SU-DHL-6 (cell line): ENCODE results near the gene GPX5.
"Not testable (repeated sequence)": the region's sequence is repeated elsewhere in the genome, so short reads cannot be mapped to it uniquely, and the experiment has no call there.

Source experiments
- H2AFZ ChIP-seq: fragments of 200-600 bp; sonication (generic); 2 replicates; pipeline ENCODE4 v1.6.1; 2014; ENCODE audit warnings: low read depth, mild to moderate bottlenecking, moderate library complexity, mixed read lengths, antibody characterized with exemption, low read length; ENCODE audit not compliant: severe bottlenecking
- H3F3A ChIP-seq: fragments of 200-600 bp; shearing (Covaris generic); 2 replicates; pipeline ENCODE4 v1.6.0; 2016; ENCODE audit warnings: antibody characterized with exemption, mild to moderate bottlenecking; ENCODE audit not compliant: insufficient read depth
- H3K27ac ChIP-seq: fragments of 200-600 bp; sonication (generic); 2 replicates; pipeline ENCODE4 v1.5.1; 2016; ENCODE audit warnings: low read depth, mild to moderate bottlenecking, low read length, moderate library complexity, mixed read lengths
- H3K27me3 ChIP-seq: fragments of 200-600 bp; sonication (generic), shearing (Covaris generic); 2 replicates; pipeline ENCODE4 v1.6.0; 2014; ENCODE audit warnings: mild to moderate bottlenecking, low read length
- H3K36me3 ChIP-seq: fragments of 200-600 bp; sonication (generic); 2 replicates; pipeline ENCODE4 v1.6.1; 2014; ENCODE audit warnings: mild to moderate bottlenecking, low read length, mixed read lengths
- H3K4me2 ChIP-seq: fragments of 300-600, 200-600 bp; shearing (Covaris generic), sonication (generic); 2 replicates; pipeline ENCODE4 v1.6.0; 2014; ENCODE audit warnings: low read length, low read depth, mild to moderate bottlenecking; ENCODE audit not compliant: poor library complexity, severe bottlenecking
- H3K4me3 ChIP-seq: fragments of 200-600 bp; sonication (generic); 2 replicates; pipeline ENCODE4 v1.5.1; 2014; ENCODE audit warnings: antibody characterized with exemption, low read length, mild to moderate bottlenecking, mixed read lengths; ENCODE audit not compliant: insufficient read depth, poor library complexity, severe bottlenecking
- H3K79me2 ChIP-seq: fragments of 200-600 bp; sonication (generic); 2 replicates; pipeline ENCODE4 v1.6.1; 2014; ENCODE audit warnings: mild to moderate bottlenecking, low read length, moderate library complexity; ENCODE audit not compliant: insufficient read depth
- H3K9ac ChIP-seq: fragments of 200-600 bp; sonication (generic); 2 replicates; pipeline ENCODE4 v1.7.0; 2014; ENCODE audit warnings: mild to moderate bottlenecking, low read length
- H3K9me2 ChIP-seq: fragments of 200-600 bp; sonication (generic); replicated peaks from 2 replicates; pipeline ENCODE4 v1.6.1; 2014; ENCODE audit warnings: low read length; ENCODE audit not compliant: insufficient read depth
- H3K9me3 ChIP-seq: fragments of 200-600 bp; sonication (generic); 2 replicates; pipeline ENCODE4 v1.6.1; 2014; ENCODE audit warnings: low read length, mixed read lengths; ENCODE audit not compliant: insufficient read depth
- H4K20me1 ChIP-seq: fragments of 200-600 bp; sonication (generic); 2 replicates; pipeline ENCODE4 v1.6.1; 2014; ENCODE audit warnings: low read depth, mild to moderate bottlenecking, antibody characterized with exemption, low read length, moderate library complexity, mixed read lengths
- EZH2phosphoT487 ChIP-seq: fragments of 200-600 bp; sonication (generic), shearing (Covaris generic); conservative IDR thresholded peaks from 2 replicates; pipeline ENCODE4 v1.6.1; 2018; ENCODE audit warnings: mild to moderate bottlenecking, antibody characterized with exemption, low read length, moderate library complexity, mixed read lengths
- TF ChIP-seq, protein P1 (sequence below): fragments of 200-600 bp; sonication (generic); IDR thresholded peaks from one replicate; pipeline ENCODE4 v1.5.1; 2017; ENCODE audit warnings: antibody characterized with exemption, mild to moderate bottlenecking, low read length, moderate library complexity; ENCODE audit not compliant: insufficient read depth, poor library complexity, severe bottlenecking

The GPX5 gene

DNA sequence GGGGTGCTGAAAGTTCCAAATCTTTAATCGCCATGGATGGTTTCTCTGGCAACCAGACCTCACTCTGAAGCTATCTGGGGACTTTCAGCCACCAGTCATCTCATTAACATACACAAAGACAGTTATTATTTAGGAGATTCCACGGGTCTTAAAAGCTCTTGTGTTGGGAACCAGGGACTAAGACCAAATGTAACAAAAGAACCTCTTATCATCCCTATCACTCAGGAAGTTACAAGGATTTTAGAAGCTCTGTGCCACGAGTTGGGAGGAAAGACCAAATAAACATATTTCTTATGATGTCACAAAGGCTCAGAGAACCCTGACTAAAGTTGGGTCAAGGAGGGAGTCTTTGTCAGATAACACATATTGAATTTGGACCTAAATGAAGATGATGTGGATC is 27.8 kb upstream of the GPX5 start:
- Histone ChIP-seq H3K9me3 (no peaks in the 10 kb centered on the region), H3K4me2 (no peak overlapping the region), H3F3A (no peaks in the 10 kb centered on the region), H4K20me1 (no peaks in the 10 kb centered on the region), H2AFZ (no peak overlapping the region), H3K9ac (no peak overlapping the region), H3K27ac (no peak overlapping the region), H3K79me2 (no peaks in the 10 kb centered on the region), H3K27me3 (no peaks in the 10 kb centered on the region), H3K9me2 (no peaks in the 10 kb centered on the region), H3K36me3 (no peaks in the 10 kb centered on the region), H3K4me3 (no peak overlapping the region)
- TF ChIP-seq EZH2phosphoT487, result no peak
- TF ChIP-seq, protein P1, sequence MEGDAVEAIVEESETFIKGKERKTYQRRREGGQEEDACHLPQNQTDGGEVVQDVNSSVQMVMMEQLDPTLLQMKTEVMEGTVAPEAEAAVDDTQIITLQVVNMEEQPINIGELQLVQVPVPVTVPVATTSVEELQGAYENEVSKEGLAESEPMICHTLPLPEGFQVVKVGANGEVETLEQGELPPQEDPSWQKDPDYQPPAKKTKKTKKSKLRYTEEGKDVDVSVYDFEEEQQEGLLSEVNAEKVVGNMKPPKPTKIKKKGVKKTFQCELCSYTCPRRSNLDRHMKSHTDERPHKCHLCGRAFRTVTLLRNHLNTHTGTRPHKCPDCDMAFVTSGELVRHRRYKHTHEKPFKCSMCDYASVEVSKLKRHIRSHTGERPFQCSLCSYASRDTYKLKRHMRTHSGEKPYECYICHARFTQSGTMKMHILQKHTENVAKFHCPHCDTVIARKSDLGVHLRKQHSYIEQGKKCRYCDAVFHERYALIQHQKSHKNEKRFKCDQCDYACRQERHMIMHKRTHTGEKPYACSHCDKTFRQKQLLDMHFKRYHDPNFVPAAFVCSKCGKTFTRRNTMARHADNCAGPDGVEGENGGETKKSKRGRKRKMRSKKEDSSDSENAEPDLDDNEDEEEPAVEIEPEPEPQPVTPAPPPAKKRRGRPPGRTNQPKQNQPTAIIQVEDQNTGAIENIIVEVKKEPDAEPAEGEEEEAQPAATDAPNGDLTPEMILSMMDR, result no peak

DNA sequence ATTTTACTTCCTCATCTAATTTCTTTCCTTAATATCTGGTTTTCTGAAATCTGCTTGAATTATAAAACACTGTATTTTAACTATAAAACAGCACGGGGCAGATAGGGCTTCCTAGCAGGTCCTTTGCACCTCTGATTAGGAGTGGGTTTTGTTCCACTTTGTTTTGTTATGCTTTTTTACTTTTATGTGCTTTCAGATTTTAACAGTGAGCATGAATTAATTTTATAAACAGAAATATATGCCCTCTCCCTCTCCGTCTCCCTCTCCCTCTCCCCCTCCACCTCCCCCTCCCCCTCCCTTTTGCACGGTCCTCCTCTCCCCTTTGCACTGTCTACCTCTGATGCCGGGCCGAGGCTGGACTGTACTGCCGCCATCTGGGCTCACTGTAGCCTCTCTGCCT is 24.4 kb upstream of the GPX5 start:
- H3K79me2 ChIP-seq, result no peaks in the 10 kb centered on the region
- H3K4me3 ChIP-seq, result no peak overlapping the region
- TF ChIP-seq EZH2phosphoT487, result no peak
- TF ChIP-seq, protein P1, result no peak
- H3K9me3 ChIP-seq, result no peaks in the 10 kb centered on the region
- no peaks in the 10 kb centered on the region for H4K20me1 ChIP-seq
- H3K9me2 ChIP-seq, result no peaks in the 10 kb centered on the region
- no peak overlapping the region for H3K9ac ChIP-seq
- no peak overlapping the region for H3K27ac ChIP-seq
- no peaks in the 10 kb centered on the region for H3K27me3 ChIP-seq
- H3K36me3 ChIP-seq, result no peaks in the 10 kb centered on the region
- no peaks in the 10 kb centered on the region for H3F3A ChIP-seq
- H2AFZ ChIP-seq, result no peak overlapping the region
- no peak overlapping the region for H3K4me2 ChIP-seq

DNA sequence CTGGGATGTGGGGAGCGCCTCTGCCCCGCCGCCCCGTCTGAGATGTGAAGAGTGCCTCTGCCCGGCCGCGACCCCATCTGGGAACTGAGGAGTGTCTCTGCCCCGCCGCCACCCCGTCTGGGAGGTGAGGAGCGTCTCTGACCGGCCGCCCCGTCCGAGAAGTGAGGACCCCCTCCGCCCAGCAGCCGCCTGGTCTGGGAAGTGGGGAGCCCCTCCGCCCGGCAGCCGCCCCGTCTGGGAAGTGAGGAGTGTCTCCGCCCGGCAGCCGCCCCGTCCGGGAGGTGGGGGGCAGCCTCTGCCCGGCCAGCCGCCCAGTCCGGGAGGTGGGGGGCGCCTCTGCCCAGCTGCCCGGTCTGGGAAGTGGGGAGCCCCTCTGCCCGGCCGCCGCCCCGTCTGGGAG is 23.5 kb upstream of the GPX5 start:
- H4K20me1 ChIP-seq, H3K9me3 ChIP-seq, H3K4me3 ChIP-seq, H3F3A ChIP-seq, H2AFZ ChIP-seq, H3K9ac ChIP-seq, H3K27ac ChIP-seq, H3K36me3 ChIP-seq, H3K27me3 ChIP-seq, H3K79me2 ChIP-seq, H3K9me2 ChIP-seq, H3K4me2 ChIP-seq: not testable (repeated sequence)

DNA sequence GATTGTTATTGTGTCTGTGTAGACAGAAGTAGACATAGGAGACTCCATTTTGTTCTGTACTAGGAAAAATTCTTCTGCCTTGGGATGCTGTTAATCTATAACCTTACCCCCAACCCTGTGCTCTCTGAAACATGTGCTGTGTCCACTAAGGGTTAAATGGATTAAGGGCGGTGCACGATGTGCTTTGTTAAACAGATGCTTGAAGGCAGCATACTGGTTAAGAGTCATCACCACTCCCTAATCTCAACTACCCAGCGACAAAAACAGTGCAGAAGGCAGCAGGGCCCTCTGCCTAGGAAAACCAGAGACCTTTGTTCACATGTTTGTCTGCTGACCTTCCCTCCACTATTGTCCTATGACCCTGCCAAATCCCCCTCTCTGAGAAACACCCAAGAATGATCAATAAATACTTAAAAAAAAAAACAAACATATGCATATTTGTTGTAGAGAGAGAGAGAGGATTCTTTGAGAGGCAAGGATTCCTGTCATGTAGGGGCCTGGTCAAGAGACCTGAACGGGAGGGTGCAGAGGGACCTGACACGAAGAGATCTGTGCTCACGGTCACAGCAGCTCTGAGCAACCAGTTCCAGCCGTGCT is 22.9 kb upstream of the GPX5 start:
- H3K9ac ChIP-seq, H3K4me2 ChIP-seq, H3K36me3 ChIP-seq, H3K9me3 ChIP-seq, H4K20me1 ChIP-seq, H3K79me2 ChIP-seq, H3K4me3 ChIP-seq, H3F3A ChIP-seq, H3K27ac ChIP-seq, H2AFZ ChIP-seq, H3K27me3 ChIP-seq, H3K9me2 ChIP-seq: not testable (repeated sequence)
